ENCODE data around the gene TMEM131. TPM values are rescaled to one million over a fixed set of nuclear protein-coding genes. Genes with fewer than 3 reads are reported as not detected.

Gene TMEM131
- total RNA-seq, 1 donor from 2014 or later = 31.7 TPM

DNA sequence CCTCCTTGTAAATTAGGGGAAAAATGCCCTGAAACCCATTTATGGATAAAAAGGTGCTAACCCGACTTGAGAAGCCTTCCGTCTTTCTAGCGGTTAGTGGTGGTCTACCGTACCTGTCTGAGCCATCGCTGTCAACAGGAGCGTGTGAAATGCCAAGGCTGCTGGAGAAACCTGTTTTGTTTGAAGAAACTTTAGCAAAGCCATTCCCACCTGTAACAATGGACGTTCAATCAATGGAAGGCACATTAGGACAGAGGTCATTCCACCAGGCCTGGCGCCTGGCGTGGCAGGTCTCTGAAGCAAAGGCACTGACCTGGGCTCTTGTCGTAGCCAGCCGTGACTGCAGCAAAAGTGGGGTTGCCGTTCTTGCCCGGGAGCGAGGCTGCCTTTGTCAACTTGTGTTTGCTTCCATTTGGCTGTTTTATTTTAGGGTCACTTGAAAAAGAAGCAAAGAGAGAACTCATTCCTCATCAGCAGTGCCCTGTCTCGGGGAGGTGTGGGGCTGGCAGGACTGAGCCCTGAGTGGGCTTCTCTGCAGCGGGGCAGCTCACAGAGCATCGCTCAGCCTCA, 235.2 kb downstream of the TMEM131 start:
- TF ChIP-seq, protein P1, sequence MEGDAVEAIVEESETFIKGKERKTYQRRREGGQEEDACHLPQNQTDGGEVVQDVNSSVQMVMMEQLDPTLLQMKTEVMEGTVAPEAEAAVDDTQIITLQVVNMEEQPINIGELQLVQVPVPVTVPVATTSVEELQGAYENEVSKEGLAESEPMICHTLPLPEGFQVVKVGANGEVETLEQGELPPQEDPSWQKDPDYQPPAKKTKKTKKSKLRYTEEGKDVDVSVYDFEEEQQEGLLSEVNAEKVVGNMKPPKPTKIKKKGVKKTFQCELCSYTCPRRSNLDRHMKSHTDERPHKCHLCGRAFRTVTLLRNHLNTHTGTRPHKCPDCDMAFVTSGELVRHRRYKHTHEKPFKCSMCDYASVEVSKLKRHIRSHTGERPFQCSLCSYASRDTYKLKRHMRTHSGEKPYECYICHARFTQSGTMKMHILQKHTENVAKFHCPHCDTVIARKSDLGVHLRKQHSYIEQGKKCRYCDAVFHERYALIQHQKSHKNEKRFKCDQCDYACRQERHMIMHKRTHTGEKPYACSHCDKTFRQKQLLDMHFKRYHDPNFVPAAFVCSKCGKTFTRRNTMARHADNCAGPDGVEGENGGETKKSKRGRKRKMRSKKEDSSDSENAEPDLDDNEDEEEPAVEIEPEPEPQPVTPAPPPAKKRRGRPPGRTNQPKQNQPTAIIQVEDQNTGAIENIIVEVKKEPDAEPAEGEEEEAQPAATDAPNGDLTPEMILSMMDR (IDR thresholded peaks at IDR 0.05; ENCODE audit: unreplicated experiment) = no peak

DNA sequence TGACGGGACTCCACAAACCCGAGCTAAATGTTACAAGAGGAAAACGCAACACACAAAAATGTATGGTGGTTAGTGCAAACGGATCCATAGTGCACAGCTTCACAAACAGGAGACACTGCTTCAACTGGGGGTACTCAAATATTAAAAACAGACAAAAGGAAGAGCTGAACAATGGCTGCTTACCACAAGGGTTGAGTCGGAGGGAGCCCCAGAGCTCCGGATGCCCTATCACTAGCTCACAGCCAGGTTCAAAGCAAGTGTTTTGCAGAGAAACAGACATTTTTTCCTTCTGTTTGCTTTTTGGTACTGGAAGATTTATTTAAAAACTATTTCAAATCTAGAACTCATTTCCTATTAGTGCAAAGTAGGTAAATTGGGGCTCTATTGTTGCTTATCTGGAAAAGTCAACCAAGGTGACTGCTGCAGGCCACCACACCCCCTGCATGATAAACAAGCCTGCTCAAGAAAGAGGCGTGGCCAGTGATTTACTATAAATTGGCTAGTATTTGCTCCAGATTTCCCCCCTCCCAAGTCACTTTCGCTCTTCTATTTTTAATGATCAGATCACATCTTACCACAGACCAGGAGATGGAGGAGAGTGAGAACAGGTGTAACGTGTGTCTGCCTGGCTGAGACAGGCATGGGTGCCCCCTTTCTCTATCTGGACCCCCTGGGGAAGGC, 235.9 kb downstream of the TMEM131 start:
- H3K27ac Mint-ChIP-seq (ENCODE audit: unreplicated experiment) = no peak overlapping the region
- peaks cover 41% of the 10 kb centered on the region for H3K36me3 Mint-ChIP-seq (ENCODE audit: low read depth, unreplicated experiment)
- peaks cover 6% of the 10 kb centered on the region for H3K27me3 Mint-ChIP-seq (ENCODE audit: unreplicated experiment)
- no peak for DNase-seq (ENCODE audit: low spot score)
- TF ChIP-seq, protein P1 (IDR thresholded peaks at IDR 0.05; ENCODE audit: unreplicated experiment) = no peak
- peaks cover 19% of the 10 kb centered on the region for H3K4me1 Mint-ChIP-seq (ENCODE audit: unreplicated experiment)
- no peak overlapping the region for H3K4me3 Mint-ChIP-seq (ENCODE audit: unreplicated experiment)
- no peaks in the 10 kb centered on the region for H3K9me3 Mint-ChIP-seq (ENCODE audit: unreplicated experiment)

More for the DNA sequence above, 235.2 kb downstream of the TMEM131 start:
- peaks cover 44% of the 10 kb centered on the region for H3K36me3 Mint-ChIP-seq (ENCODE audit: low read depth, unreplicated experiment)
- H3K27ac Mint-ChIP-seq (ENCODE audit: unreplicated experiment) = no peak overlapping the region
- H3K4me1 Mint-ChIP-seq (ENCODE audit: unreplicated experiment) = peaks cover 19% of the 10 kb centered on the region
- no peaks in the 10 kb centered on the region for H3K9me3 Mint-ChIP-seq (ENCODE audit: unreplicated experiment)
- H3K4me3 Mint-ChIP-seq (ENCODE audit: unreplicated experiment) = peak overlapping the region; percentile 37
- H3K27me3 Mint-ChIP-seq (ENCODE audit: unreplicated experiment) = peaks cover 6% of the 10 kb centered on the region
- DNase-seq (ENCODE audit: low spot score) = no peak

DNA sequence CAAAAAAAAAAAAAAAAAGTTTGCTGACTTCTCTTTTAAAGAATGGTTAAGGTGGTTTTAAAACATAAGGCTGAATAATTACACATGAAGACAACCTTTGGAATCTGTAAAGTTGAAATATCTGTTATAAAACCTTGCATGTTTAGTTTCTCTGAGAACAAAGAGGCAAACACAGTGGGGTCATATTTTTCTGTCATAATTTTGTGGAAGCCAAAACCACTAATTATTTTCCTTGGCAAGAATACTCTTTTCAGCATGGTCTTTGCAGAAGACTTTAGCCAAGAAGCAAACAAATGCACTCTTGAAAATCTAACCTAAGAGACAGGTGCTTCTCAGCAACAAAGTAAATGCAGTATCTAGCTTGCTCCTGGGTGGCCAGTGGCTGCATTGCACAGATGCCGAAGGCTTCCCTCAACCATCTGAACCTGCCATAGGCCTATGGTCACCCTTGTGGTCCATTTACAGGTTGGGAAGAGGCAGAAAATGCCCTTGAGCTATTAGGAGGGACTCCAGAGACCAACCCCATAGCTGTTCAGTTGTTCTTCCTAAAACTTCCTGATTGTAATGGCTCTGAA, 237.5 kb downstream of the TMEM131 start:
- no peaks in the 10 kb centered on the region for H3K9me3 Mint-ChIP-seq (ENCODE audit: unreplicated experiment)
- H3K36me3 Mint-ChIP-seq (ENCODE audit: low read depth, unreplicated experiment) = peaks cover 36% of the 10 kb centered on the region
- no peak for DNase-seq (ENCODE audit: low spot score)
- peaks cover 12% of the 10 kb centered on the region for H3K4me1 Mint-ChIP-seq (ENCODE audit: unreplicated experiment)
- no peak overlapping the region for H3K27ac Mint-ChIP-seq (ENCODE audit: unreplicated experiment)
- H3K27me3 Mint-ChIP-seq (ENCODE audit: unreplicated experiment) = peaks cover 6% of the 10 kb centered on the region
- TF ChIP-seq, protein P1 (IDR thresholded peaks at IDR 0.05; ENCODE audit: unreplicated experiment) = no peak
- H3K4me3 Mint-ChIP-seq (ENCODE audit: unreplicated experiment) = no peak overlapping the region

DNA sequence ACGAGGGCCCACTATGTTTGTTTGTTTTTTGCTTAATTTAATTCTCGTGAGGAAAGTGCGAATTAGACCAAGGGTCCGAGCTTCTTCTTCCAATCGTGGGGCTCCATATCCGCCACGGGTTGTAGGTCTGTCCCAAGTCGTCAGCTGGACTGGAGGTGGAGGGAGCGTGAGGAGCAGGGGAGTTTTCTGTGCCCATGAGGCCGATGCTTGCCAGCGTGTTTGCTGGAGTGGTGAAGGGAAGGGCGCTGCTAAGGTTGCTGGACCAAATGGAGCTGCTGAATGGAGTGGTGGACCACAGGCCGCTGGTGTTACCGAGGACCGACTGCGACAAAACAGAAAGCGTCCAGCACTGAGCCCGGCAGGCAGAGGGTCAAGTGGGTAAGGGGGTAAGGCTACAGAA, 238.7 kb downstream of the TMEM131 start:
- peaks cover 4% of the 10 kb centered on the region for H3K27me3 Mint-ChIP-seq (ENCODE audit: unreplicated experiment)
- DNase-seq (ENCODE audit: low spot score) = no peak
- no peak overlapping the region for H3K27ac Mint-ChIP-seq (ENCODE audit: unreplicated experiment)
- H3K4me1 Mint-ChIP-seq (ENCODE audit: unreplicated experiment) = peaks cover 11% of the 10 kb centered on the region
- no peaks in the 10 kb centered on the region for H3K9me3 Mint-ChIP-seq (ENCODE audit: unreplicated experiment)
- TF ChIP-seq, protein P1 (IDR thresholded peaks at IDR 0.05; ENCODE audit: unreplicated experiment) = no peak
- H3K36me3 Mint-ChIP-seq (ENCODE audit: low read depth, unreplicated experiment) = peaks cover 31% of the 10 kb centered on the region
- no peak overlapping the region for H3K4me3 Mint-ChIP-seq (ENCODE audit: unreplicated experiment)

DNA sequence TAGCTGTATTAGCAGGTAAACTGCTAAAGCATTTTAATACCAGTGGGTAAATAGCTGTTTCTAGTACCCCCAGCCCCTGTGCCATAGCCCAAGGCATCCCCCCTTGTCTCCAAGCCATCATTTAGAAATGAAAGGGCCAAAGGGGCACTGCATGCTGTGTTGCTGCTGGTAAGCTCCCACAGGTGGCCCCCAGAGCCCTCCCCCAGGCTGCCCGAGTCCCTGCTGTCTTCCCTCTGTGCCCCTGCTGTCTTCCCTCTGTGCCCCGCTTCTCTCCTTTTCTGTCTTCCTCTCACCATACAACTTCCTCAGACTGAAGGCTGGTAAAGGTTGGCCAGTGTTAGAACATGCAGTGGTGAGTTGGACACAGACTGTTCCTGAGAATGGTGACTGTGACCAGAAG, 240.3 kb downstream of the TMEM131 start:
- H3K36me3 Mint-ChIP-seq (ENCODE audit: low read depth, unreplicated experiment) = peaks cover 20% of the 10 kb centered on the region
- no peak for DNase-seq (ENCODE audit: low spot score)
- H3K27me3 Mint-ChIP-seq (ENCODE audit: unreplicated experiment) = peaks cover 2% of the 10 kb centered on the region
- H3K4me3 Mint-ChIP-seq (ENCODE audit: unreplicated experiment) = no peak overlapping the region
- no peak overlapping the region for H3K27ac Mint-ChIP-seq (ENCODE audit: unreplicated experiment)
- H3K9me3 Mint-ChIP-seq (ENCODE audit: unreplicated experiment) = no peaks in the 10 kb centered on the region
- TF ChIP-seq, protein P1 (IDR thresholded peaks at IDR 0.05; ENCODE audit: unreplicated experiment) = no peak
- peaks cover 8% of the 10 kb centered on the region for H3K4me1 Mint-ChIP-seq (ENCODE audit: unreplicated experiment)
